ENCODE measurements around the gene ATL3. TPM values are rescaled to one million over a fixed set of nuclear protein-coding genes. Genes with fewer than 3 reads are reported as not detected.

ATL3 gene
- total and polyA plus RNA-seq, 4 donors = 5.9 to 33.6 (median 16.2) TPM

DNA sequence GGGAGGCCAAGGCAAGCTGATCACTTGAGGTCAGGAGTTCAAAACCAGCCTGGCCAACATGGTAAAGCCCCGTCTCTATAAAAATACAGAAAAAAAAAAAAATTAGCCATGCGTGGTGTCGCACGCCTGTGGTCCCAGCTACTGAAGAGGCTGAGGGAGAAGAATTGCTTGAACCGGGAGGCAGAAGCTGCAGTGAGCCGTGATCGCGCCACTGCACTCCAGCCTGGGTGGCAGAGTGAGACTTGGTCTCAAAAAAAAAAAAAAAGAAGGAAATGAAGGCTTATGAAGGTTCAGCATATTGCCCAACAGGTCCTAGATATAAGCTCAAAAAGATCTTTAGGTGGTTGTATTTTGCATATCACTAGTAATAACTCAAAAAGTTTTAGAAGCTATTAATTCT lies 10.2 kb downstream of the ATL3 start (continued):
- TF ChIP-seq EGR1 (IDR thresholded peaks at IDR 0.05; ENCODE audit: low read depth in 2 of 2) (no peak), FOXA1 (IDR thresholded peaks at IDR 0.05) (no peak), YY1 (IDR thresholded peaks at IDR 0.05) (no peak), RXRA (IDR thresholded peaks at IDR 0.05) (no peak)
- TF ChIP-seq, protein P1, sequence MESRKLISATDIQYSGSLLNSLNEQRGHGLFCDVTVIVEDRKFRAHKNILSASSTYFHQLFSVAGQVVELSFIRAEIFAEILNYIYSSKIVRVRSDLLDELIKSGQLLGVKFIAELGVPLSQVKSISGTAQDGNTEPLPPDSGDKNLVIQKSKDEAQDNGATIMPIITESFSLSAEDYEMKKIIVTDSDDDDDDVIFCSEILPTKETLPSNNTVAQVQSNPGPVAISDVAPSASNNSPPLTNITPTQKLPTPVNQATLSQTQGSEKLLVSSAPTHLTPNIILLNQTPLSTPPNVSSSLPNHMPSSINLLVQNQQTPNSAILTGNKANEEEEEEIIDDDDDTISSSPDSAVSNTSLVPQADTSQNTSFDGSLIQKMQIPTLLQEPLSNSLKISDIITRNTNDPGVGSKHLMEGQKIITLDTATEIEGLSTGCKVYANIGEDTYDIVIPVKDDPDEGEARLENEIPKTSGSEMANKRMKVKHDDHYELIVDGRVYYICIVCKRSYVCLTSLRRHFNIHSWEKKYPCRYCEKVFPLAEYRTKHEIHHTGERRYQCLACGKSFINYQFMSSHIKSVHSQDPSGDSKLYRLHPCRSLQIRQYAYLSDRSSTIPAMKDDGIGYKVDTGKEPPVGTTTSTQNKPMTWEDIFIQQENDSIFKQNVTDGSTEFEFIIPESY (IDR thresholded peaks at IDR 0.05) = no peak

DNA sequence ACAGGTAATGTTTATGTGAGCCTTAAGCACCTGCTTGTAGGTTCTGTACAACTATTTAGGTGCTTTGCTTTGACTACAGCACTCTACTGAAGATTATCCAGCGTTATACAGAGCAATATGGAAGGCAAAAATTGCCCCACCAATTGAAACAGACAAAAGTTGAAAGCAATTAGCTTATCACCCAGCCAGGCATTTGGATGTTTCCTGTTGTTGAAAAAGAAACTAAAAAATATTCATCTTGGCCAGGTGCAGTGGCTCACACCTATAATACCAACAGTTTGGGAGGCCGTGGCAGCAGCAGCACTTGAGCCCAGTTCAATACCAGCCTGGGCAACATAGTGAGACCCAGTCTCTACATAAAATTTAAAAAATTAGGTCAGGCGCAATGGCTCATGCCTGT lies 18.5 kb downstream of the ATL3 start:
- Histone ChIP-seq H3K9ac (ENCODE audit: low read depth in 1 of 2, low read length in 2 of 2) (no peak overlapping the region), H3K9me3 (ENCODE audit: control insufficient read depth in 4 of 4, low read length in 3 of 4) (no peaks in the 10 kb centered on the region), H3K4me3 (ENCODE audit: low read depth in 1 of 3, low read length in 3 of 3) (no peak overlapping the region), H3K27me3 (ENCODE audit: control insufficient read depth in 4 of 4, insufficient read depth in 4 of 4, low read length in 3 of 4) (no peaks in the 10 kb centered on the region), H3K4me1 (ENCODE audit: control insufficient read depth in 4 of 4, insufficient read depth in 4 of 4, low read length in 3 of 4) (no peaks in the 10 kb centered on the region), H3K27ac (ENCODE audit: low read depth in 1 of 2, low read length in 2 of 2) (no peak overlapping the region), H3K36me3 (ENCODE audit: control insufficient read depth in 4 of 4, insufficient read depth in 3 of 4, low read depth in 1 of 4, low read length in 3 of 4) (peaks cover 10 to 29% (median 19%) of the 10 kb centered on the region in 4 donors)
- 89% methylated on average over 3 of the region's 3 CpGs for WGBS
- TF ChIP-seq, protein P2, sequence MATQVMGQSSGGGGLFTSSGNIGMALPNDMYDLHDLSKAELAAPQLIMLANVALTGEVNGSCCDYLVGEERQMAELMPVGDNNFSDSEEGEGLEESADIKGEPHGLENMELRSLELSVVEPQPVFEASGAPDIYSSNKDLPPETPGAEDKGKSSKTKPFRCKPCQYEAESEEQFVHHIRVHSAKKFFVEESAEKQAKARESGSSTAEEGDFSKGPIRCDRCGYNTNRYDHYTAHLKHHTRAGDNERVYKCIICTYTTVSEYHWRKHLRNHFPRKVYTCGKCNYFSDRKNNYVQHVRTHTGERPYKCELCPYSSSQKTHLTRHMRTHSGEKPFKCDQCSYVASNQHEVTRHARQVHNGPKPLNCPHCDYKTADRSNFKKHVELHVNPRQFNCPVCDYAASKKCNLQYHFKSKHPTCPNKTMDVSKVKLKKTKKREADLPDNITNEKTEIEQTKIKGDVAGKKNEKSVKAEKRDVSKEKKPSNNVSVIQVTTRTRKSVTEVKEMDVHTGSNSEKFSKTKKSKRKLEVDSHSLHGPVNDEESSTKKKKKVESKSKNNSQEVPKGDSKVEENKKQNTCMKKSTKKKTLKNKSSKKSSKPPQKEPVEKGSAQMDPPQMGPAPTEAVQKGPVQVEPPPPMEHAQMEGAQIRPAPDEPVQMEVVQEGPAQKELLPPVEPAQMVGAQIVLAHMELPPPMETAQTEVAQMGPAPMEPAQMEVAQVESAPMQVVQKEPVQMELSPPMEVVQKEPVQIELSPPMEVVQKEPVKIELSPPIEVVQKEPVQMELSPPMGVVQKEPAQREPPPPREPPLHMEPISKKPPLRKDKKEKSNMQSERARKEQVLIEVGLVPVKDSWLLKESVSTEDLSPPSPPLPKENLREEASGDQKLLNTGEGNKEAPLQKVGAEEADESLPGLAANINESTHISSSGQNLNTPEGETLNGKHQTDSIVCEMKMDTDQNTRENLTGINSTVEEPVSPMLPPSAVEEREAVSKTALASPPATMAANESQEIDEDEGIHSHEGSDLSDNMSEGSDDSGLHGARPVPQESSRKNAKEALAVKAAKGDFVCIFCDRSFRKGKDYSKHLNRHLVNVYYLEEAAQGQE (IDR thresholded peaks at IDR 0.05) = no peak
- TF ChIP-seq GABPA (IDR thresholded peaks at IDR 0.05 in 1 of 2, conservative IDR thresholded peaks at IDR 0.05 in 1 of 2) (no peak), SP1 (IDR thresholded peaks at IDR 0.05) (no peak)
- DNase-seq (ENCODE audit: low spot score) = no peak

GRCh38 chr11:63643205-63643604 lies 28.0 kb downstream of the ATL3 start:
- no peak overlapping the region for H3K4me3 ChIP-seq (ENCODE audit: low read depth in 1 of 3, low read length in 3 of 3)
- TF ChIP-seq, protein P3, sequence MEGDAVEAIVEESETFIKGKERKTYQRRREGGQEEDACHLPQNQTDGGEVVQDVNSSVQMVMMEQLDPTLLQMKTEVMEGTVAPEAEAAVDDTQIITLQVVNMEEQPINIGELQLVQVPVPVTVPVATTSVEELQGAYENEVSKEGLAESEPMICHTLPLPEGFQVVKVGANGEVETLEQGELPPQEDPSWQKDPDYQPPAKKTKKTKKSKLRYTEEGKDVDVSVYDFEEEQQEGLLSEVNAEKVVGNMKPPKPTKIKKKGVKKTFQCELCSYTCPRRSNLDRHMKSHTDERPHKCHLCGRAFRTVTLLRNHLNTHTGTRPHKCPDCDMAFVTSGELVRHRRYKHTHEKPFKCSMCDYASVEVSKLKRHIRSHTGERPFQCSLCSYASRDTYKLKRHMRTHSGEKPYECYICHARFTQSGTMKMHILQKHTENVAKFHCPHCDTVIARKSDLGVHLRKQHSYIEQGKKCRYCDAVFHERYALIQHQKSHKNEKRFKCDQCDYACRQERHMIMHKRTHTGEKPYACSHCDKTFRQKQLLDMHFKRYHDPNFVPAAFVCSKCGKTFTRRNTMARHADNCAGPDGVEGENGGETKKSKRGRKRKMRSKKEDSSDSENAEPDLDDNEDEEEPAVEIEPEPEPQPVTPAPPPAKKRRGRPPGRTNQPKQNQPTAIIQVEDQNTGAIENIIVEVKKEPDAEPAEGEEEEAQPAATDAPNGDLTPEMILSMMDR (IDR thresholded peaks at IDR 0.05; ENCODE audit: low read depth, low read length, missing input control) = no peak
- no peak for TF ChIP-seq RAD21 (IDR thresholded peaks at IDR 0.05)
- no peak for TF ChIP-seq YY1 (IDR thresholded peaks at IDR 0.05)
- TF ChIP-seq RXRA (IDR thresholded peaks at IDR 0.05) = no peak
- TF ChIP-seq NR2F2 (IDR thresholded peaks at IDR 0.05) = no peak
- TF ChIP-seq TAF1 (conservative IDR thresholded peaks at IDR 0.05) = no peak
- no peak for TF ChIP-seq ATF3 (IDR thresholded peaks at IDR 0.05)
- no peak for TF ChIP-seq EGR1 (IDR thresholded peaks at IDR 0.05; ENCODE audit: low read depth in 2 of 2)
- no peak for TF ChIP-seq SP1 (IDR thresholded peaks at IDR 0.05)
- no peak overlapping the region for H3K9ac ChIP-seq (ENCODE audit: low read depth in 1 of 2, low read length in 2 of 2)
- H3K27ac ChIP-seq (ENCODE audit: low read depth in 1 of 2, low read length in 2 of 2) = no peak overlapping the region
- H3K27me3 ChIP-seq (ENCODE audit: control insufficient read depth in 4 of 4, insufficient read depth in 4 of 4, low read length in 3 of 4) = no peaks in the 10 kb centered on the region
- 99% methylated on average over 3 of the region's 3 CpGs for WGBS
- H3K4me1 ChIP-seq (ENCODE audit: control insufficient read depth in 4 of 4, insufficient read depth in 4 of 4, low read length in 3 of 4) = peaks cover 0 to 3% (median 0%) of the 10 kb centered on the region in 4 donors
- no peak for DNase-seq (ENCODE audit: low spot score)
- peaks cover 5 to 43% (median 28%) of the 10 kb centered on the region in 4 donors for H3K36me3 ChIP-seq (ENCODE audit: control insufficient read depth in 4 of 4, insufficient read depth in 3 of 4, low read depth in 1 of 4, low read length in 3 of 4)
- H3K9me3 ChIP-seq (ENCODE audit: control insufficient read depth in 4 of 4, low read length in 3 of 4) = no peaks in the 10 kb centered on the region

All from liver (tissue), 9 donors.